Mammary epithelial cell (primary cell): ENCODE measurements around the gene HPD.
A peak's percentile ranks its signal among the peaks of the same experiment; 100 is the strongest.

ENCODE experiments used
- CTCF ChIP-seq, 2 donors: IDR thresholded peaks in 1 of 2; conservative IDR thresholded peaks in 1 of 2; 2 replicates each; pipeline ENCODE4 v1.5.1; 2011 to 2012; ENCODE audit warnings: inconsistent platforms in 2 of 2, low read length in 2 of 2, mild to moderate bottlenecking in 2 of 2, control low read depth in 1 of 2, low read depth in 1 of 2; ENCODE audit not compliant: insufficient read depth in 1 of 2; ENCODE audit errors: extremely low read depth in 1 of 2
- EZH2 ChIP-seq: IDR thresholded peaks from 2 replicates; pipeline ENCODE4 v1.6.1; 2012; ENCODE audit warnings: low read length, inconsistent platforms, borderline replicate concordance

- peak; percentile 59 to 87 for TF ChIP-seq CTCF (conservative IDR thresholded peaks at IDR 0.05 in 1 of 2, IDR thresholded peaks at IDR 0.05 in 1 of 2; ENCODE audit: extremely low read depth in 1 of 2, insufficient read depth in 1 of 2, low read depth in 1 of 2, low read length in 2 of 2)
- TF ChIP-seq EZH2, result no peak
These were observed 30.0 kb upstream of the HPD start, which contains the start of gene PSMD9 for GRCh38 chr12:121888478-121889273.
